HG02798 (cell line): ENCODE results near the gene ATF1.
"Not testable (repeated sequence)": the region's sequence is repeated elsewhere in the genome, so short reads cannot be mapped to it uniquely, and the experiment has no call there.

Experiments
- ATAC-seq: cut with Tn5 transposase; IDR thresholded peaks from one replicate; pipeline ENCODE4 v1.9.1; 2021; ENCODE audit warnings: mild to moderate bottlenecking; ENCODE audit not compliant: unreplicated experiment, poor library complexity

ATF1 gene

GRCh38 chr12:50751948-50752721 is 11.8 kb upstream of the ATF1 start:
- no peak for ATAC-seq

GRCh38 chr12:50753232-50753769 is 10.6 kb upstream of the ATF1 start:
- no peak for ATAC-seq

GRCh38 chr12:50764286-50765094 is 589 bp downstream of the ATF1 start:
- ATAC-seq = peak; percentile 49

GRCh38 chr12:50765095-50765911 is 1.4 kb downstream of the ATF1 start:
- peak; percentile 34 for ATAC-seq

DNA sequence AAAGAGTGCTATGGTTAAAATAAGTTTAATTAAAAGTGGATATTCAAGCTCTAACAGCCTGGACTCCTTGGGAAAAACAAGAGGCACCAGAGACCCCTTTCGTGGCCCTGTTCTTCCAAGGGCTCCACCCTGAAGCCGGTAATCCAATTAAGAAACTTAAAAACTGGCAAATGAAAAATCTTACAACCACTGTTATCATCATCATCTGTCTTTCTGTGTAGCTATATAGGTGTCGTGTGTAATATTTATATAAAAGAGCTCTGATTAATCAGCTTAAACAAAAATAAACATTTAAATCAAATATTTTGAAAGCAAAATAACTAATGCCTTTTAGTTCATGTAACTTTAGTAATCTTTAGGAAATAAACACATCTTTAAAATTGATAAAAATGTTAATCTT is 4.5 kb downstream of the ATF1 start:
- ATAC-seq = no peak

DNA sequence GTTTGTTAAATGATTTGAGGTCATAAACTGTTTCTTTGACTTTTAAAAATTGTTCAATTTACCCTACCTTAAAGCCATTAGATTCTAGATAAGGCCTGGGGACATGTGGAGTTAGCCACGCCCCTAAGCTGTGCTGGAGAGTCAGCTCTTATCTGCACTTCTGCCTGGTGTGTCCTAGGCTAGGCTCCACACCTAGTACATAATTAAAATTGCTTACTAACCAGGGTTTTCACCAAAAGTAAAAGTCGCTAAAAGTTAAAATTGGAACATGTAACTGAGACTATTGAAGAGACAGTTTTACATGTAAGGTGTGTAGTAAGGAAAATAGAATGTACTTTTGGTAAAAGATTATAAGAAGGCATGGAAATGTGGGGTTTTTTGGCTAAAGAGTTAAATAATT is 4.9 kb downstream of the ATF1 start:
- ATAC-seq = not testable (repeated sequence)

DNA sequence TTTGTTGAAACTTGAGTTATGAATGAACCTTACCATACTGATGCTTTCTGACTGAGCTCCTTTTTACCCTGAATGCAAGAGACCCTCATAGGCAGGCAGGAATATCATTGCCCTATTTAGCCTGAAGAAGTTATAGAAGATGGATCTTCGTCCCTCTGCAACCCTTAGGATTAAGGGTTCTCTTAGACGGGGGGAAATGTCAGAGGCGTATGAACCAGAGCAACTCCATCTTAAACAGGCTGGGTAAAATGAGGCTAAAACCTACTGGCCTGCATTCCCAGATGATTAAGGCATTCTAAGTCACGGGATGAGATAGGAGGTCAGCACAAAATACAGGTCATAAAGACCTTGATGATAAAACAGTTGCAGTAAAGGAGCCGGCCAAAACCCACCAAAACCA is 7.5 kb downstream of the ATF1 start:
- ATAC-seq = no peak

- ATAC-seq = no peak
These were observed 8.6 kb downstream of the ATF1 start for GRCh38 chr12:50772470-50772869.

GRCh38 chr12:50772877-50773276 is 9.0 kb downstream of the ATF1 start:
- no peak for ATAC-seq

- ATAC-seq = no peak
These were observed 11.3 kb downstream of the ATF1 start for GRCh38 chr12:50775251-50775650.

- no peak for ATAC-seq
These were observed 13.1 kb downstream of the ATF1 start for GRCh38 chr12:50776749-50777728.

DNA sequence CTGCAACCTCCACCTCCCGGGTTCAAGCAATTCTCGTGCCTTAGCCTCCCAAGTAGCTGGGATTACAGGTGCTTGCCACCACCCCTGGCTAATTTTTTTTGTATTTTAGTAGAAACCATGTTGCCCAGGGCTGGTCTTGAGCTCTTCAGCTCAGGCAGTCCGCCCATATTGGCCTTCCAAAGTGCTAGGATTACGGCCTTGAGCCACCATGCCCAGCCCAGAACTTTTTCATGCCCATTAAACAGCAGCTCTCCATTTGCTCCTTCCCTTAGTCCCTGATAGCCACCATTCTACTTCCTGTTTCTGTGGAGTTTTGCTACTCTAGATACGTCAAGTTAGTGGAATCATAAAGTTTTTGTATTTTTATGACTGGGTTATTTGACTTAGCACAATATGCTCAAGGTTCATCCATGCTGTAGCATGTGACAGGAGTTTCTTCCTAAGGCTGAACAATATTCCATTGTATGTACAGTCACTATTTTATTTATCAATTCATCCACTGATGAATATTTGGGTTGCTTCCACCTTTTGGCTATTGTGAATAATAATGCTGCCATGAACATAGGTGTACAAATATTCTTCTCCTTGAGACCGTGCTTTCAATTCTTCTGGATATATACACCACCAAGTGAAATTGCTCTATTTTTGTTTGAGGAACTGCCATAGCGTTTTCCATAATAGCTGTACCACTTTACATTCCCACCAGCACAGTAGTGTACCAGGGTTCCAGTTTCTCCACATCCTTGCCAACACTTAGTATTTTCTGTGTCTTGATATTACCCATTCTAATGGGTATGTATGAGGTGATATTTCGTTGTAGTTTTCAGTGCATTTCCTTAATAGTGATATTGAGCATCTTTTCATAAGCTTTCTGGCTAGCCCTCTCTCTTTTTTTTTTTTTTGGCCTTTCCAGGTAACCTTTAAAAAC is 15.0 kb downstream of the ATF1 start:
- ATAC-seq = no peak

GRCh38 chr12:50780013-50780412 is 16.1 kb downstream of the ATF1 start:
- ATAC-seq = no peak

- ATAC-seq = no peak
These were observed 20.6 kb downstream of the ATF1 start for GRCh38 chr12:50784501-50784900.

DNA sequence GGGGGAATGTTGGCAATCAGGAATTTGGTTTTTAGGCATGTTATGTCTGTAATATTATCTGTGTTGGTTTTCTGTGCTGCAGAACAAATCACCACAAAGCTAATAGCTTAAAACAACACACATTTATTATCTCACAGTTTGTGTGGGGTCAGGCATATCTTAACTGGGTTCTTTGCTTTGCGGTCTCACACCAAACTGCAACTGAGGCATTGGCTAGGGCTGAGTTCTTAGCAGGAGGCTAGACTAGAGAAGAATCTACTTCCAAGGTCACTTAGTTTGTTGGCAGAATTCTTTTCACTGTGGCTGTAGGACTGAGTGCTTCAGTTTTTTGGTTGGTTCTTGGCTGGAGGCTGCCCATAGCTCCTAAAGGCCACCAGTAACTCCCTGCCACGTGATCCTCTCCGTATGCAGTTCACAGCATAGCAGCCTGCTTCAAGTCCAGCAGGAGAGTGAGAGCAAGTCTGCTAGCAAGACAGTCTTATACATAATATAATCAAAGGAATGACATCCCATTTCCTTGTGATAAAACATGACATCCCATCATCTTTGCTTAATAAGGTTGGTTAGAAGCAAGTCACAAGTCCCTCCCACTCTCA is 21.6 kb downstream of the ATF1 start:
- ATAC-seq = no peak

DNA sequence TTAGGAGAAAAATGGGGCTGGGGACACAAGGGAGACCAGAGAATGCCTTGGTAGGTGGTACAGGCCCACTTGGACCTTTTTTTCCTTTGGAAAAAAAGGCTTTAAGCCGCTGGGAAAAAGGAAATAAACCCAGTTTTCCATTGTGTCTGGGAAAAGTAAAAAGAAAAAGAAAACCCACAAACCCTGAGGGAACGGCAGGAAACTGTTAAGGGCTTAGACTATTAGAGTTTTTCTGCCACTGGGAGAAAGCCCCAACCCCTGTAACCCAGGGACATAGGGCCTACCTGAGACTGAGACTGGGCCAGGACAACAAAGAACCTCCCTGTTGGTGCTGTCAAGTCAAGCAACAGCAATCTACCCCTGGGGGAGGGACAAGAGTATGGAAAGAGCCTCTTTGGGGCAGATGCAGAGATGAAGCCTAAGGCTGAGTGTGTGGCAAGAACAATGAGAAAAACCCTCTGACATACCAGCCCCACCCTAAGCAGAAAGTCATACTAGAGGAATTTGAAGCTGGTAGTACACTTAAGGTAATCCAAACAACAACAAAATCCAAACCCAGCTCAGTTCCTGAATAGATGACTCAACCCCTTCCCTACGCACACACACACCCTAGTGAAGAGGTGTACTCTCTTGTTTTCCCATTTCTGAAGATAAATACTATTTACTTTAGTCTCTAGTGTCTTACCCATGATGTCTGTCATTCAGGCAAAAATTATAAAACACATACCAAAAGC is 22.8 kb downstream of the ATF1 start:
- ATAC-seq = no peak

DNA sequence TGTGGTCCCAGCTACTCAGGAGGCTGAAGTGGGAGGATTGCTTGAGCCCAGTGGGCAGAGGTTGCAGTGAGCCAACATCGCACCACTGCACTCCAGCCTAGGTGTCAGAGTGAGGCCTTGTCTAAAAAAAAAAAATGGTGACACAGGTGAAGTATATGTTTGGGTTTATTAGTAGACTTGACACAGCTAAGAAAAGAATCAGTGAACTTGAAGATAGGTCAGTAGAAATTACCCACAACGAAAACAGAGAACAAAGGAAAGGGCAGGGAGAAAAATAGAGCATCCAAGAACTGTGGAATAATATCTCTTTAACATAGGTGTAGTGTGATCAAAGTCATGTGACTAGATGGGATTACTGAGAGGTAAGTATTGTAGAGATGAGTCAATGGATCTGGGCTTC is 23.7 kb downstream of the ATF1 start:
- ATAC-seq = no peak
